T-helper 1 cell treated with Interleukin-12 subunit alpha and Interleukin-12 subunit beta and Interleukin-4 antibody, amounts not matched to agents 30 μg/mL and 1 μg/mL, for 36 hours (primary cell): Measurements from ENCODE around the gene S100A3.
"Not testable (repeated sequence)": the region's sequence is repeated elsewhere in the genome, so short reads cannot be mapped to it uniquely, and the experiment has no call there.

Source experiments
- H3K27ac Mint-ChIP-seq: one replicate; pipeline ENCODE4 v1.8.0; 2021; ENCODE audit warnings: mild to moderate bottlenecking, mixed read lengths
- H3K27me3 Mint-ChIP-seq: one replicate; pipeline ENCODE4 v1.8.0; 2021; ENCODE audit warnings: low read depth, mixed read lengths
- H3K36me3 Mint-ChIP-seq: one replicate; pipeline ENCODE4 v1.8.0; 2021; ENCODE audit warnings: low read depth, mixed read lengths
- H3K4me1 Mint-ChIP-seq: one replicate; pipeline ENCODE4 v1.8.0; 2021; ENCODE audit warnings: low read depth, mixed read lengths
- H3K4me3 Mint-ChIP-seq: one replicate; pipeline ENCODE4 v1.8.0; 2021; ENCODE audit warnings: mild to moderate bottlenecking, moderate library complexity, mixed read lengths
- H3K9me3 Mint-ChIP-seq: one replicate; pipeline ENCODE4 v1.8.0; 2021; ENCODE audit warnings: mixed read lengths

The S100A3 gene

DNA sequence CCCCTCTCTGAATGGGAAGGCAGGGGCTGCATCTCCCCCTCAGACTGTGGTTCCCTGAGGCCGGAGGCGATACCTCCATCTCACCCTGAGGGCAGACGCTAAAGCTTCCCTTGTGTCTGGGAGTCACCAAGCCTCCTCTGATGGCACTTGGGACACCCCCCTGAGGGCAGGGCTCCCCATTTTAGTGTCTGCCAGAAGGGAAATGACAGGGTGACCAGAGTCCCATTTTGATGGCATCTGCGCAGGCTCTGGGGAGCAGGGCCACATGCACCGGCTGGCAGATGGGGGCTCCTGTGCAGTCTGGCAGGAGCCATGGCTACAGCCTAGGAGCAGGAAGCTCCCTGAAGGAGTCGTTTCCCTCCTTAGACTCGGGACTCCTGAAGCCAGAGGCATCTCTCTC, 14.9 kb upstream of the S100A3 start:
- H3K4me3 Mint-ChIP-seq: no peak overlapping the region
- H3K4me1 Mint-ChIP-seq: peaks cover 30% of the 10 kb centered on the region
- no peaks in the 10 kb centered on the region for H3K27me3 Mint-ChIP-seq
- no peaks in the 10 kb centered on the region for H3K36me3 Mint-ChIP-seq
- H3K27ac Mint-ChIP-seq: no peak overlapping the region
- H3K9me3 Mint-ChIP-seq: no peaks in the 10 kb centered on the region

DNA sequence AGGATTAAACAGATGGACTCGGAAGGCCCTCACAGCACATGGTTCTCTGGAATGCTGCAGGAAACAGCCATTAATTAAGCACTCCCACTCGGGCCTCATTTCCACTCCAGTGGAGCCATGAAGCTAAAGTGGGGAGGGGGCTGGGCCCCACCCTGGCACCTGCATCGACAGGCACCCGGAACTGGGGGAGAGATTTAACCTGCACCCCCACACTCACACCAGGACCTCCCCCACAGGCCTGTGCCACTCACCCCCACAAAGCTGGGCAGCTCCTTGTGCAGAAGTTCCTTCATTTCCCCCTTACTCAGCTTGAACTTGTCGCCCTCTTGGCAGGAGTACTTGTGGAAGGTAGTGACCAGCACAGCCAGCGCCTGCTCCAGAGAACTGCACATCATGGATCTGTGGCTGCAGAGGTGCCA, 14.4 kb upstream of the S100A3 start:
- no peaks in the 10 kb centered on the region for H3K27me3 Mint-ChIP-seq
- no peaks in the 10 kb centered on the region for H3K9me3 Mint-ChIP-seq
- H3K27ac Mint-ChIP-seq: no peak overlapping the region
- no peaks in the 10 kb centered on the region for H3K36me3 Mint-ChIP-seq
- no peak overlapping the region for H3K4me3 Mint-ChIP-seq
- peaks cover 26% of the 10 kb centered on the region for H3K4me1 Mint-ChIP-seq

DNA sequence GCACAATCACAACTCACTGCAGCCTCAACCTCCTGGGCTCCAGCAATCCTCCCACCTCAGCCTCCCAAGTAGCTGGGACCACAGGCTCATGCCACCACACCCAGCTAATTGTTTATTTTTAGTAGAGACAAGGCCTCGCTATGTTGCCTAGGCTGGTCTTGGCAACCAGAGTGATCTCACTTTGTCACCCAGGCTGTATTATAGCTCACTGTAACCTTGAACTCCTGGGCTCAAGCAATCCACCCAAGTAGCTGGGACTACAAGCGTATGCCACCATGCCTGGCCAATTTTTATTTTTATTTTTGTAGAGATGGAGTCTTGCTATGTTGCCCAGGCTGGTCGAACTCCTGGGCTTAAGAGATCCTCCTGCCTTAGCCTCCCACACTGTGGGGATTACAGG, 13.0 kb upstream of the S100A3 start:
- not testable (repeated sequence) for H3K4me3 Mint-ChIP-seq, H3K27me3 Mint-ChIP-seq, H3K9me3 Mint-ChIP-seq, H3K27ac Mint-ChIP-seq, H3K36me3 Mint-ChIP-seq
- peaks cover 16% of the 10 kb centered on the region for H3K4me1 Mint-ChIP-seq

DNA sequence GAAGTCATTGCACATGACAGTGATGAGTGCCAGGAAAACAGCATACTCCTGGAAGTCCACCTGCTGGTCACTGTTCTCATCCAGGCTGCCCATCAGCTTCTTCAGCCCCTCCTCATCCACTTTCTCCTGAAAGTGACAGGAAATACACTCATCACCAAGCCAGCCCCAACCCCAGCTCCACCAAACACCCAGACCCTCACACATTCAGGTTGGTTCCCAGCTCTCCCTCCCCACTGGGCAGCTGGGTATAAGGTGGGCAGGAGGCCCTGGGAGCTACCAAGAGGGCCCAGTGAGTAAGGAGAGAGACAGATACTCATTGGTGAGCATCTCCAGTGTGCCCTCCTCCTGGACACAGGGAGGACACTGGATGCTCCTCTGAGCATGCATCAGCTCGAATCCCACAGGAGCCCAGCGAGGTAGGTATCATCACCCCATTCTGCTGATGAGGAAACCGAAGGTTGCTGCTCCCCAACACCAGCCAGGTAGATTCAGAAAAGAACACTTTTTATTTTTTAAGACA, 12.5 kb upstream of the S100A3 start:
- Mint-ChIP-seq H3K36me3 (no peaks in the 10 kb centered on the region), H3K4me1 (peaks cover 11% of the 10 kb centered on the region), H3K27ac (no peak overlapping the region), H3K4me3 (no peak overlapping the region), H3K9me3 (no peaks in the 10 kb centered on the region), H3K27me3 (no peaks in the 10 kb centered on the region)

DNA sequence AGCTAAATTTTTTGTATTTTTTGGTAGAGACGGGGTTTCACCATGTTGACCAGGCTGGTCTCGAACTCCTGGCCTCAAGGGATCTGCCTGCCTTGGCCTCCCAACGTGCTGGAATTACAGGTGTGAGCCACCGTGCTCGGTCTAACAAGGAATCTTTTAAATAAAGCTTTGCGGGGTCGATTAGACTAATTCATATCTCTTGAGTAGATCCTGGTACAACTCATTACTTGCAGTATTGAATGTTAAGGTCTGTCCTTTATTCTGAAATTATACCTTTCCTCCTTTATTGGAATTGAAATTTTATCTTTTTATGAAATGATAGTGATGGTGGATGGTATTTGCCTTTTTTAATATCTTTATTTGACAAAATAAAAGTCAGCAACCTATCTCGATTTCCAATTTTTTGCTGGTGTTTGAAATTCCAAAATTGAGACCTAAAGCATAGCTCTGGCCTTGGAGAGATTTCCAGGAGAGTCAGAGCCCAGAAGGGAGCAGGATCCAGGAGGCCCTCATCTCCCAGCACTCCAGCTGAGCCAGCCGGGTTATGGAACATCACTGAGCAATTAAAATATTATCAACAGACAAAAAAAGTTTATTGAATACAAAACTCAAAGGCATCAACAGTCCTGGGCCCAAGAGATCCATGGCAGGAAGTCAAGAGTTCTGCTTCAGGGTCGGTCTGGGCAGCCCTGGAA, 11.9 kb upstream of the S100A3 start:
- Mint-ChIP-seq H3K36me3 (no peaks in the 10 kb centered on the region), H3K9me3 (no peaks in the 10 kb centered on the region), H3K4me3 (no peak overlapping the region), H3K4me1 (peaks cover 7% of the 10 kb centered on the region), H3K27ac (no peak overlapping the region), H3K27me3 (no peaks in the 10 kb centered on the region)

DNA sequence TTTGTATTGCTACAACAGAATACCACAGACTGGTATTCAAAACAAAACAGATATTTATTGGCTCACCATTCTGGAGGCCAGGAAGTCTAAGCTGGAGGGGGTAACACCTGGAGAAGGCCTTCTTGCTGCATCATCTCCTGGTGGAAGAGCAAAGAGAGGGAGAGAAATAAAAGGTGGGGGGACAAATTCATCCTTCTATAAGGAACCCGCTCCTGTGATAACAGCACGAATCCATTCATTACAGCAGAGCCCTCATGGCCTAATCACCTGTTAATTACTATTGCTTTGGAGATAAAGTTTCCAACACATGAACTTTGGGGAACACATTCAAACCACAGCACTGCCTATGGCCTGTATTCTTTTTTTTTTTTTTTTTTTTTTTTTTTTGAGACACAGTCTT, 11.2 kb upstream of the S100A3 start:
- Mint-ChIP-seq H3K4me1 (peaks cover 3% of the 10 kb centered on the region), H3K27me3 (no peaks in the 10 kb centered on the region), H3K9me3 (no peaks in the 10 kb centered on the region), H3K27ac (peak overlapping the region; percentile 26), H3K36me3 (no peaks in the 10 kb centered on the region), H3K4me3 (no peak overlapping the region)

DNA sequence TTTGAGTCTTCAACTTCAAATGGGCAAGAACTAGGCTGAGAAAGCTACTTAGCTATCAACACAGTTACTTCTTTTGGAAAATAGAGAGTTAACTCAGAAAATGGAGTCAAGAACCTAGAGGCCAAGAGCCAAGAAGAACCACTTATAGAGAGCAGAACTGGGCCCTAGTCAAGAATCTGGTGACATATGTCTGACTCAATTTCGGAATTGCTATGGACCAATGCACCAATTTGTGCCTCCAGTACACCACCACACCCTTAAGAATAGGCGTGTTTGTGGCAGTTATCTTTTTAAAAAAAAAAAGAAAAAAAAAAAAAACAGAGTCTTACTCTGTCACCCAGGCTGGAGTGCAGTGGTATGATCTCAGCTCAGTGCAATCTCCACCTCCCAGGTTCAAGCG, 8.8 kb upstream of the S100A3 start:
- Mint-ChIP-seq H3K27ac (no peak overlapping the region), H3K9me3 (no peaks in the 10 kb centered on the region), H3K36me3 (no peaks in the 10 kb centered on the region), H3K4me3 (no peak overlapping the region), H3K4me1 (peaks cover 6% of the 10 kb centered on the region), H3K27me3 (no peaks in the 10 kb centered on the region)

DNA sequence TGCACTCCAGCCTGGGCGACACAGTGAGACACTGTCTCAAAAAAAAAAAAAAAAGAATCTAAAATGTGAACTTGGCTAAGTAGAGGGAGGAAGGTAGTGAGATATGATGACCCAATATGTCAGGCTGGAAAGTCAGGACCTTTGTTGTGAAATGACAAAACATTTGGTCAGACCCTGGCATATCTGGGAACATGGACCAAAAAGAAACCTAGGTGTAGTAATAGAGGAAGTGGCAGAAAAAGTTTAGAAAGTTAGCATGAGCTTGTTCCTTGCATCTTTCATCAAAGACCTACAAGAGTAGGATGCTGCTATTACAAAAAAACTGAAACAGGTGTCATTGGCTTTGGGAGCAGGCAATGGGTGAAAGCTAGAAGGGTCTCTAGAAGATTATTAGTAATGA, 7.3 kb upstream of the S100A3 start:
- Mint-ChIP-seq H3K9me3 (no peaks in the 10 kb centered on the region), H3K27me3 (no peaks in the 10 kb centered on the region), H3K27ac (no peak overlapping the region), H3K36me3 (no peaks in the 10 kb centered on the region), H3K4me3 (no peak overlapping the region), H3K4me1 (peaks cover 6% of the 10 kb centered on the region)

DNA sequence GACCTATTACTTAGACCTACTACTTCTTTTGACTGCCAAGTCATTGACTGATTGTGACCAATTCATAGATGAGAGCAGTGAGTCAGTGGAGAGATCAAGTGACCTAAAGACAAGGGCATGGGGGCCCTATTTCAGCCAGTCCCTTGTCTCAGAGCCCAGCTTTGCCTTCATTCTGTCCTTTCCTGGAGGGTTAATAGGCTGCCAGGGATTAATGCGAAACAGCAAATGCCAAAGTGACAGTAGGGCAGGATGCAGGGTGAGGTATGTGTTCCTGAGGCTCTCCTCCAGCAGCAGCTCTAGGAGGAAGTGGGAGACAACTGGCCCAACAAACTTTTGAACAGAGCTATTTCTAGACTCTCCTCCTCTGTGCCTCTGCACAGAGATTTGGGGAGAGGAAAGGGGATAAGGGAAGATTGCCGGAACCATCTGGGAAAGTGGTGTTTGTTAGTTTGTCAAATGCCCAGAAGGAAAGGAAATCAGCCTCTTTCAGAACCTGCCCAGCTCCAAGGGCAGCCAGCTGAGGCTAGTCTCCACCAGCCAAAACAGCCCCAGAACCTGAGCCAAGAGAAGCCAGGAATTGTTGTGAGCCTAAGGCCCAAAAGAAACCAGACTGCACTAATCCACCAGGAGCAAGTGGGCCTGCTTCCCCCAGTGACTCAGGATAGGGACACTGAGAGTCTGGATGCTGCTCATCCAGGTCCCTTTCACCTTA, 4.9 kb upstream of the S100A3 start:
- no peak overlapping the region for H3K4me3 Mint-ChIP-seq
- H3K36me3 Mint-ChIP-seq: no peaks in the 10 kb centered on the region
- H3K27ac Mint-ChIP-seq: no peak overlapping the region
- H3K4me1 Mint-ChIP-seq: peaks cover 12% of the 10 kb centered on the region
- no peaks in the 10 kb centered on the region for H3K9me3 Mint-ChIP-seq
- H3K27me3 Mint-ChIP-seq: no peaks in the 10 kb centered on the region

DNA sequence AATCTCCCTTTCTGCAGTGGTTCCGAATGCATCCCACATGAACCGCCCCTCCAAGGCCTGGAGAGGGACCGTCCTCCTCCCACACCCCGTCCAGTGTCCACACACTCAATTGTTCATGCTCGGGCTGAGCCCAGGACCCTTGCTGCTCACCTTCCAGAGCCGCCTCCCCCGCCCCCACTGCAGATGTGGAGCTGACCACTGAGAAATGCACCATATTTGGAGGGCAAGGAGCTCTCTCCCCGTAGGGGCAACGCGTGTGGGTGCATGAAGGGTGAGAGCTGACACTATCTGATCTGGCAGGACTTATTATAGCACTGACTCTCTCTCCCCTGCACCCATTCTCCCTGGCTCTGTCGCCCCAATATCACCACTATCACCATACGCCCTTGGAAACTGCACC, 4.0 kb upstream of the S100A3 start:
- Mint-ChIP-seq H3K27me3 (no peaks in the 10 kb centered on the region), H3K36me3 (no peaks in the 10 kb centered on the region), H3K4me1 (peaks cover 21% of the 10 kb centered on the region), H3K27ac (no peak overlapping the region), H3K9me3 (no peaks in the 10 kb centered on the region), H3K4me3 (no peak overlapping the region)

DNA sequence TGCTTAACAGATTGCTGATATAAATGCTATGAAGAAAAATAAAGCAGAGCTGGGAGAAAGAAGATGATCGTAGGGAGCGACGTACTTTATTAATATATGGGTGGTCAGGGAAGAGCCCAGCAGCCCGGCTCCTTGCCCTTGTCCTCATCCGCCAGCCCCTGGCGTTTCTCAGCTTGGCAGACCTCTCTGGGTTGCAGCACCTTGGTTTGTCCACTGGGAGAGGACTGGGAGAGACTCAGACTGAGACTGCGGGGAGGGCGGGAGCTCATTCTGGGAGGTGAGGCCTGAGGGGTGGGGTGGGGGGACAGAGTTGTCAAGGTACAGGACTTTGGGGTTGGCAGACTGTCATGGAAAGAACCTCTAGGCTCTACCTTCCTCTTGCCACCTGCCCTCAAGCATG, 3.3 kb upstream of the S100A3 start:
- peaks cover 23% of the 10 kb centered on the region for H3K4me1 Mint-ChIP-seq
- H3K27ac Mint-ChIP-seq: no peak overlapping the region
- H3K36me3 Mint-ChIP-seq: no peaks in the 10 kb centered on the region
- H3K27me3 Mint-ChIP-seq: no peaks in the 10 kb centered on the region
- no peak overlapping the region for H3K4me3 Mint-ChIP-seq
- H3K9me3 Mint-ChIP-seq: no peaks in the 10 kb centered on the region

DNA sequence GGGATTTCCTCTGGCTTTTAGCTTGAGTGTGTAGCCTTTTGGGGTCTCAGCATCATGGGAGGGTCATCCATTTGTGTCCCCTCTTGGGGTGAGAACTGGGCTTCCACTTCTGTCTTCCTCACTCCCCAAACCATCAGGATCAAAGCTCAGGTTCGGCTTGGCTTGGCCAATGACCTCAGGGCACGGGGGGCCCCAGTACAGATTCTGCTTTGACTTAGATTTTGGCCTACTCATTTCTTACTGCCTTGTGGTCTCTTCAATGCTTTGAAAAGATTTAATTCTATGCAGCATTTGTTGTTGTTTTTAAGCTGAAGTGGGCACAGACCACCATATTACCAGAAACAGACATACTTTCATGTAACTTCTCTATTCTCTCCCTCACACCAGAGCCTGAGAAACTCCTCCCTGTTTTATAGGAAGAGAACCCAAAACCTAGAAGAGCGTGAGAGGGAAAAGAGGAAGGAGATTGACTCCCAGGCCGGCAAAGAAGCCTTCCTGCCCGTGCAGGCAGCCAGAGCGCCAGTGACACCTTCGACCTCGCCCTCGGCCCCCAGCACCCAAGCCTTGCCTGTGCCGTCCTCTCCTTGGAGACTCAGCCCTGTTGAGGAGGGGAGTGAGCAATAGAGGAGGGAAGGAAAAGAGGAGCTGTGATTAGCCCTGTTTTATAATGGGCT, 1.9 kb upstream of the S100A3 start:
- Mint-ChIP-seq H3K4me3 (no peak overlapping the region), H3K27ac (no peak overlapping the region), H3K9me3 (no peaks in the 10 kb centered on the region), H3K4me1 (peaks cover 29% of the 10 kb centered on the region), H3K36me3 (no peaks in the 10 kb centered on the region), H3K27me3 (no peaks in the 10 kb centered on the region)

DNA sequence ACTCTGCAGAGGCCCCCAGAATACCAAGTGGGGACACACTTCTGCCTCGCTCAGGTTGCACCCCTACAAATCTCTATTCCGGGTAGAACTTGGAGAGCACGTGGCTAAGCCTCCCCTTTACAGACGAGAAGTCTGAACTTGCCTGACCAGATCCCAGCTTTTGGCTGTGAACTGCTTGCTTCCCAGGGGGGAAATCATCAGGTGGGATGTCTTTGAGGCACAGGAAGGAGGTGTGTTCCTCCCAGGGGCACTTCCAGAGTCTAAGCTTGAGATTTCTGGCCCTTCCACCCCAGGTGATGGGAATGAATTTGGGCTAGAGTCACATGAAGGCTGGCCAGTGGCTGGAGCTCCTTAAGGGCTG, 1.3 kb upstream of the S100A3 start:
- peaks cover 2% of the 10 kb centered on the region for H3K36me3 Mint-ChIP-seq
- H3K27ac Mint-ChIP-seq: no peak overlapping the region
- no peaks in the 10 kb centered on the region for H3K27me3 Mint-ChIP-seq
- H3K9me3 Mint-ChIP-seq: no peaks in the 10 kb centered on the region
- H3K4me1 Mint-ChIP-seq: peaks cover 35% of the 10 kb centered on the region
- no peak overlapping the region for H3K4me3 Mint-ChIP-seq

DNA sequence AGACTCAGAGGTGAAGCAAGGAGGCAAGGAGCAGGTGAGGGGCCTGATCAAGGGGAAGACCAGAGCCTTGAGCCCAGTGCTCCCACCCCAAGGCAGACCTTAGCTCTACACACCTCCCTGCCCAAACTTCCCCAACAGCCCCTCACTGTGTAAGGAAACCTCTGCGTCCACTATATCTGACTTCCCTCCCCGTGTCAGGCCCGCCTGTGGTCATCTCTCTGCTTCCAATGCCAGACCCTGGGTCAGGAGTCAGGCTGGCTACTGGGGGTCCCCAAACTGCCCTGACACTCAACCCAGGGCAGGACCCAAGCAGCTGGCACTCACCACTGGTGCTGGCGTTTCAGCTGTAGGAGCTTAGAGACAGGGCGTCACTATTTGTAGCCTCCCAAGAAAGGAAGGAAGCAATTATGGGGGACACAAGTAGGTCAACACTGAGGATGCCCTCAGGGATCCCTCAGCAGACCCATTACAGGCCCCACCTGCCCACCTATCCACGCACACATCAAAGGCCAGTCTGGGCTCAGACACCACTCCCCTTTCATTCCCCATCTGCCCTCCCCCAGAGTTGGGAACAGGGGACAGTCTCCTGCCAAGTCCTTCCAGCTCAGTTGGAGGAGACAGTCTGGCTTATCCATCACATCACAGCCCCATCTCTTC, 811 bp upstream of the S100A3 start:
- Mint-ChIP-seq H3K27ac (no peak overlapping the region), H3K27me3 (no peaks in the 10 kb centered on the region), H3K9me3 (no peaks in the 10 kb centered on the region), H3K4me1 (peaks cover 40% of the 10 kb centered on the region), H3K36me3 (peaks cover 6% of the 10 kb centered on the region), H3K4me3 (no peak overlapping the region)
